GM18499 (cell line): Measurements from ENCODE around the gene TNIP3.

Experiments used
- ATAC-seq: cut with Tn5 transposase; IDR thresholded peaks from one replicate; pipeline ENCODE4 v1.9.1; 2021; ENCODE audit warnings: moderate number of reproducible peaks; ENCODE audit not compliant: insufficient read depth, unreplicated experiment

The TNIP3 gene

GRCh38 chr4:121140716-121141460 is 23.2 kb downstream of the TNIP3 start:
- ATAC-seq, result no peak

DNA sequence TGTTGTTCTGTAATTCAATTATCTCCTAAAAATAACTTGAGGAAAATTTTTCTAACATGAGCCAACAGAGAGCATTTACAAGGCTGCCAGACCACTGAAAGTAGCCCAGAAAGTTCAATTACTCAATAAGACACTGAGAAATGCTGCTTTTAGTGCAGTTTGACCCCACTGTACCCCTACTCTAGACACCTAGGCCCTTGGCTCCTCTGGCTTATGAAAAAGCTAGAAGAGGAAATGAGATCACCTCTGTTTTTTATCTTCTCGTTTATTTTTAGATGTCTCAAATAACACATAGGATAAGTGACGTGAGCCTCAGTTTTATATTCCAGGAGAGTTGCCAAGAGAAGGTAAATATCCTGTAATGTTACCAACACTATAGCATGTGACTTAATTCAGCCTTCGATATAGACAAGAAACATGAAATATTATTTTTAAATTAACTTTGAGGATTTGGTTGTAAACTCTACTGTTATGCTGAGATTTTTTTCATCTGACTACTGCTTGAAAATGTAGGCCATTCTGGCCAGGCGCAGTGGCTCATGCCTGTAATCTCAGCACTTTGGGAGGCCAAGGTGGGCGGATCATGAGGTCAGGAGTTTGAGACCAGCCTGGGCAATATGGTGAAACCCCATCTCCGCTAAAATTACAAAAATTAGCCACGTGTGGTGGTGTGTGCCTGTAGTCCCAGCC is 24.4 kb downstream of the TNIP3 start:
- peak; percentile 79 for ATAC-seq

GRCh38 chr4:121138039-121138825 is 25.9 kb downstream of the TNIP3 start:
- no peak for ATAC-seq

- ATAC-seq, result no peak
Measured at GRCh38 chr4:121130326-121130660, 33.8 kb downstream of the TNIP3 start.

GRCh38 chr4:121129606-121130325 is 34.4 kb downstream of the TNIP3 start:
- ATAC-seq, result no peak

DNA sequence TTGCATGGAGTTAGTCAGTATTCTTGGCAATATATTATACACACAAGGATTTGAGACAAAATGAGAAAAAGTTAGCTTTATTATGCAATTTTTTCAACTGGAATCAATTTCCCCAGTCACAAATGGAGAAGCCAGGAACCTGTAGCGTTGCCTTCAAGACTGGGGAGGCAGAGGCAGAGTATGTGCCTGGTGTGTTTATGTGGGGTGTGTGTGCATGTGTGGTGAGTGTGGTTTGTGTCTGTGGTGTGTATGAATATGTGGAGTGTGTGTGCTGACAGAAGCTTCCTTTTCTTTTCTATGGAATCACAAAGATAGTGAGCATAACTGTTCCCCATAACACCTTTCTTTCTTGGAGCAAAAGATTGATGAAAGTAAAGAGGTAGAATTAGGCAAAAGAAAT is 37.0 kb downstream of the TNIP3 start:
- no peak for ATAC-seq

- no peak for ATAC-seq
Measured at GRCh38 chr4:121126449-121127006, 37.6 kb downstream of the TNIP3 start.

- no peak for ATAC-seq
Measured at GRCh38 chr4:121125498-121125885, 38.6 kb downstream of the TNIP3 start.

GRCh38 chr4:121122661-121123060 is 41.5 kb downstream of the TNIP3 start:
- no peak for ATAC-seq

GRCh38 chr4:121119715-121120114 is 44.4 kb downstream of the TNIP3 start:
- ATAC-seq, result no peak

- ATAC-seq, result no peak
Measured at GRCh38 chr4:121118344-121118743, 45.8 kb downstream of the TNIP3 start.

DNA sequence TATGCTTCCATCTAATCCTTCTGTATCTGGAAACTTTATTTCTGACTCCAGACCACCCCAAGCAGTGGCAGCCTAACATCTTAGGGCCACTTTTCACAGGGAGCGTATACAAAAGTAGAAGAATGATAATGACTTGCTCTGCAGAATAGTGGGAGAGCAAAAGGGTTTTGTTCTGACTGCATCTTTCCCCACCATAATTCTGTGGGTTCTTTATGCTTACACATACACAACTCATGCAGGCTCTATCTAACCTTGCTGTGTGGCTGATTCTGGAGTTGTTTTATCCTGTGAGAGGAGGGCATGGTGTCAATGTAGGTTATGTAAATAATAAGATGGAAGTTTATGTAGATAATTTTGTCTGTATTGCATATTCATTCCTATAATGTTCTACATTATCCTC is 49.4 kb downstream of the TNIP3 start:
- ATAC-seq, result no peak

GRCh38 chr4:121112530-121112929 is 51.6 kb downstream of the TNIP3 start:
- ATAC-seq, result no peak

DNA sequence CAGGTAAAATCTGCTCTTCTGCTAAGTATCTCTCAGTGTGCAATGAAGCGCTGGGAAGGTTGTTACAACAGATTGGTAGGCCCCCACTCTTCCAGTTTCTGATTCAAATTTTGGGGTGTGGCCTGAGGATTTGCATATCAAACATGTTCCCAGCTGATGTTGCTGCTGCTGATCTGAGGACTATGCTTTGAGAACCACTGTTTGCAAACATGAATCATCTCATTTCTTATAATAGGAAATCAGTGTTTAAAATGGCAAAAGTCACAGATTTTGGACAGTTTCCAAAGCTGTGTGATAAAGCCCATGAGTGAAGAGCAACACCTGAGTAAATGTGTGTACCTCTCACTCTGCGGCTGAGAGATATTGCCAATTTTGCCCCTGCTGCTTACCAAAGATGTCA is 55.6 kb downstream of the TNIP3 start:
- no peak for ATAC-seq

- ATAC-seq, result no peak
Measured at GRCh38 chr4:121107507-121107906, 56.6 kb downstream of the TNIP3 start.

GRCh38 chr4:121100093-121100775 is 63.9 kb downstream of the TNIP3 start:
- ATAC-seq, result no peak

GRCh38 chr4:121098266-121098665 is 65.9 kb downstream of the TNIP3 start:
- no peak for ATAC-seq

GRCh38 chr4:121096629-121097028 is 67.5 kb downstream of the TNIP3 start:
- ATAC-seq, result no peak

GRCh38 chr4:121096191-121096590 is 67.9 kb downstream of the TNIP3 start:
- ATAC-seq, result no peak
